ENCODE results near the gene ZDHHC14.
"Not testable (repeated sequence)": the region's sequence is repeated elsewhere in the genome, so short reads cannot be mapped to it uniquely, and the experiment has no call there.

Gene ZDHHC14

DNA sequence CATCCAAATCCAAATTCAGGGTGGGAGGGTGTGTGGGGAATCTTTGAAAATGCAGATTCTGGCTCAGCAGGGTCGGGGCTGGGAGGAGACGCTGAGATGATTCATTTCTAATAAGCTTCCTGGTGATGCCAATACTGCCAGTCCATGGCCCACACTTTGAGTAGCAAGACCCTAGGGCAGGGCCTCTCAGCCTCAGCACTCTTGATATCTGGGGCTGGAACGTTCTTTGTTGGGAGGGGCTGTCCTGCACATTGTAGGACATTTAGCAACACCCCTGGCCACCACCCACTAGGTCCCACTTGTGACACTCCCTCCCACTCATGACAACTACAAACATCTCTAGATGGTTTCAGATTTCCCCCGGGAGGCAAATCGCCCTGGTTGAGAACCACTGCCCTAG is 191.0 kb downstream of the ZDHHC14 start:
- DNase-seq (ENCODE audit: low spot score), result no peak

DNA sequence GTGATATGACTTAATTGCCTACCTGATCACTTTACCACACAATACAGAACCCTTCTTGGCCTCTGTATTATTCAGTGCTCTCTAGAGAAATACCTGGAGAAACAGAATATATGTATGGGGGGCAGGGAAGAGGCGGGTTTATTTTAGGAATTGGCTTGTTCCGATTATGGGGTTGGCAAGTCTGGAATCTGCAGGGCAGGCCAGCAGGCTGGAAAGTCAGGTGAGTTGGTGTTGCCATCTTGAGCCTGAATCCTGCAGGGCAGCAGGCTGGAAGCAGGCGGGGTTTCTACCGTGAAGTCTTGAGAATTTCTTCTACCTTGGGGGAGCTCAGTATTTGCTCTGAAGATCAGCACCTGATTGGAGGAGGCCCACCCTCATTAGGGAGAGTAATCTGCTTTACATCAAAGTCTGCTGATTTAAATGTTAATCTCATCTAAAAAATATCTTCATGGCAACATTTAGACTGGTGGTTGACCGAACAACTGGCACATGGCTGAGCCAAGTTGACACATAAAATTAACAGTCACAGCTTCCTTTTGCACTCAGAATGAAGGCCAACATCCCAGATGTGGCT is 193.9 kb downstream of the ZDHHC14 start:
- DNase-seq (ENCODE audit: low spot score), result no peak

DNA sequence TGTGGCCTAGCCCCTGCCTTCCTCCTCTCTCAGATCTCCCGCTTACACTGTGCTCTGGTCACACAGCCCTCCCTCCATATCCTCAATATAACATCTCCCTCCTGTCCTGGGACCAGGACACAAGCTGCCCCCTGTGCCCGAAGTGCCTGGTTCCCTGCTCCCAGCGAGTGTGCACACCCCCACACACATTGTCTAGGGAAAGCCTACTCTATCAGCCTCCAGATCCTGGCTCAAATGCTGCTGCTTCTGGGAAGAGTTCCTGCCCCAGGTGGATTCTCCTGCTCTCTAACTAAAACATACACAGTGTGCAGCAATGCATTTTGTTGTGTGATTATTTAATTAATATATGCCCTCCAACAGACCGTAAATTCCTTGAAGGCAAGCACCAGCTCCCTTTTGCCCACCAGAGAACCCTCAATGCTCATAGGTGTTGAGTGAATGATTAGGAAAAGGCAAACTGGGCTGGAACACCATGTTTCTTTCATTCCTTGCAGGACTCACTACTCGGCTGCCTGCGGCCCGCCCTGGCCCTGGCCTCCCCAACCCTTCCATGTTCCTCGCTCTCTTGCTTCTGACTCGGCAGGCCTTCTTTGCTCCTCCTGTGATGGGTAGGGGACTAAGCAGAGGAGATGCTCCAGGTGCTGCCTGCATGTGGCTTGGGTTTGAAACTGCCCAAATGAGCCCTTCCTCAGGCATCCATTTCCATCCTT is 194.6 kb downstream of the ZDHHC14 start:
- no peak for DNase-seq (ENCODE audit: low spot score)

DNA sequence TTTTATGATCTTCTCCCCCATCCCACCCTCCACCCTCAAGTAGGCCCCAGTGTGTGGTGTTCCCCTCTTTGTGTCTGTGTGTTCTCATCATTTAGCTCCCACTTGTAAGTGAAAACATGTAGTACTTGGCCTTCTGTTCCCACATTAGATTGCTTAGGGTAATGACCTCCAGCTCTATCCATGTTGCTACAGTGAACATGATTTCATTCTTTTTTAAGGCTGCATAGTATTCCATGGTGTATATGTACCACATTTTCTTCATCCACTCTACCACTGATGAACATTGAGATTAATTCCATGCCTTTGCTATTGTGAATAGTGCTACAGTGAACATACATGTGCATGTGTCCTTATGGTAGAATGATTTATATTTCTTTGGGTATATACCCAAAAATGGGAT is 196.0 kb downstream of the ZDHHC14 start:
- not testable (repeated sequence) for DNase-seq (ENCODE audit: low spot score)

DNA sequence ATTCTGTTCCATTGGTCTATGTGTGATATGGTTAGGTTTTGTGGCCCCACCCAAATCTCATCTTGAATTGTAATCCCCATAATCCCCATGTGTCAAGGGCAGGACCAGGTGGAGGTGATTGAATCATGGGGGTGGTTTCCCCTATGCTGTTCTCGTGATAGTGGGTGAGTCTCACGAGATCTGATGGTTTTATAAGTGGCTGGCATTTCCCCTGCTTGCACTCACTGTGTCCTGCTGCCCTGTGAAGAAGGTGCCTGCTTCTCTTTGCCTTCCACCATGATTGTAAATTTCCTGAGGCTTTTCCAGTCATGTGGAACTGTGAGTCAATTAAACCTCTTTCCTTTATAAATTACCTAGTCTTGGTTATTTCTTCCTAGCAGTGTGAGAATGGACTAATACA is 197.5 kb downstream of the ZDHHC14 start:
- not testable (repeated sequence) for DNase-seq (ENCODE audit: low spot score)

DNA sequence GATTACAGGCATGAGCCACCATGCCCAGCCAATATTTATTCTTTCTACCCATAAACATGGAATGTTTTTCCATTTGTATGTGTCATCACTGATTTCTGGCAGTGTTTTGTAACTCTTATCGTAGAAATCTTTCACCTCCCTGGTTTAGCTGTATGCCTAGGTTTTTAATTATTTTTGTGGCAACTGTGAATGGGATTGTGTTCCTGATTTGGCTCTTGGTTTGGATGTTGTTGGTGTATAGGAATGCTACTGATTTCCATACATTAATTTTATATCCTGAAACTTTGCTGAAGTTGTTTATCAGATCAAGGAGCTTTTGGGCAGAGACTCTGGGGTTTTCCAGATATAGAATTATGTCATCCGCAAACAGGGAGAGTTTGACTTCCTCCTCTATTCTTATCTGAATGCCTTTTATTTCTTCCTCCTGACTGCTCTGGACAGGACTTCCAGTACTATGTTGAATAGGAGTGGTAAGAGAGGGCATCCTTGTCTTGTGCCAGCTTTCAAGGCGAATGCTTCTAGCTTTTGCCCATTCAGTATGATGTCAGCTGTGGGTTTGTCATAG is 198.6 kb downstream of the ZDHHC14 start:
- no peak for DNase-seq (ENCODE audit: low spot score)

DNA sequence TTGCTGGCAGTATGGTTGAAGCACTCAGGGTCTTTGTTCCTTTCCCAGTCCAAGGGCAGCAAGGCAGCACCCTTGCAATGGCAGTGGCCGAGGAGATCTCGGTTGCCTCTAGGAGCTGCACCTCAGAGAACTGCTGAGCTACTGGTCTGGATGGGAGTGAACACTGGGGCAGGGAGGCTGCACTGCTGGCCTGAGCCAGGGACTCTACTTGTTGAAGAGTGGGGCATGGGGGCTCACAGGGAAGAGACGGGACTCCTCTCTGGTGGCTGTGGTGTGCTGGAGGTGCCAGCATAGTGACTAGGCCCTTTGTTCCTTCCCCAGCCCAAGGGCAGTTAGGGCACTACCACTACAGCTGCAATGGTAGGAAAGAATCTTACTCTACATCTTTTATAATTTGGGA is 203.0 kb downstream of the ZDHHC14 start:
- no peak for DNase-seq (ENCODE audit: low spot score)

DNA sequence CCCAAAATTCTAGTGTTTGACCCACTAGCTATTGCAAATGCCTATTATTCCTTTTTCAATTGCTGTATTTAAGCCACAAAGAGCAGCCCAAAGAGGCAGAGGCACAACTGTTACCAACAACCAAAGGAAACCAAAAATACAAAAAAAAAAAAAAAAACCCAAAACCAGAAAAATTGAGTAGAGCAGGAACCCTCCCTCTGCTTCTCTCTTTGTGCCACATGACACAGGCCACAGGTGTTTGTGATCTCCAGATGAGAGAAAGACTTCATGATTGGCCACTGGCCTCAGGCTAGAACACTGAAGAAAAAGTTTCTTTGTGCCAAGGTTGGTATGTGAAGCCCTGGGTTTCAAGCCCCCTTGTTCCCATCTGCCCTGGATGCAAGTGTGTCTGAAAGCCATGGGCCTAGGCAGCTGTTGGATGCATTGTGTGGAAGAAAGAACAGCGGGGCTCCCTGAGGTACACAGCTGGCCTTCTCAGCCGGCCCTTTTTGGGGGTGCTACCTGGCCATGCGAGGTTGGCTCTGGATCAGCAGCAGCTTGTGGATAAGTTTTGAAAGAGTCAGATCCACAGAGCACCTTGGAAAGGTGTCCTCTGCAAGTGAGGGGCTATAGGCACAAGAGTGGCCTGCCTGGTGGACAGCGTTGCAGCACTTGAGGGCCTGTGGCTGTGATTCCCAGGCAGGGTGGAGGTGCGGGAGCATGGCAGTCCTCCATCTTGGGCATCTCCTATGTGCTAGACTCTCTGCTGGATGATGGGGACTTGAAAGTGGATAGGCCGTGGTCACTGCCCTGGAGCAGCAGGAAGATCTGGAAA is 204.5 kb downstream of the ZDHHC14 start:
- DNase-seq (ENCODE audit: low spot score), result no peak

DNA sequence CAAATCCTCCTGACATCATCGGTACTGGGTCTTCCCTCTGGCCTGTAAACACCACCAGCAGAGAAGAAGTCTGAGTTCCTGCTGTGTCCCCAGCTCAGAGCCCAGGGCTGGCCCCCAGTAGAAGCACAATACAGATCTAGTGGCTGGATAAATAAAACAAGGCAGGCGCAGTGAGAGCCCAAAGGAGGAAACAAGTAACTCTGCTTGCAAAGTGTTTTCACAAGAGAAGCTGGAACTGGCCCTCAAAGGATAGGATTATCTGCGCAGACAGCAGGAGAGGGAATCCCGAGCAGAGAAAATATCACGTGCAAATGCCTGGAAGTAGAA is 205.1 kb downstream of the ZDHHC14 start:
- DNase-seq (ENCODE audit: low spot score), result no peak

DNA sequence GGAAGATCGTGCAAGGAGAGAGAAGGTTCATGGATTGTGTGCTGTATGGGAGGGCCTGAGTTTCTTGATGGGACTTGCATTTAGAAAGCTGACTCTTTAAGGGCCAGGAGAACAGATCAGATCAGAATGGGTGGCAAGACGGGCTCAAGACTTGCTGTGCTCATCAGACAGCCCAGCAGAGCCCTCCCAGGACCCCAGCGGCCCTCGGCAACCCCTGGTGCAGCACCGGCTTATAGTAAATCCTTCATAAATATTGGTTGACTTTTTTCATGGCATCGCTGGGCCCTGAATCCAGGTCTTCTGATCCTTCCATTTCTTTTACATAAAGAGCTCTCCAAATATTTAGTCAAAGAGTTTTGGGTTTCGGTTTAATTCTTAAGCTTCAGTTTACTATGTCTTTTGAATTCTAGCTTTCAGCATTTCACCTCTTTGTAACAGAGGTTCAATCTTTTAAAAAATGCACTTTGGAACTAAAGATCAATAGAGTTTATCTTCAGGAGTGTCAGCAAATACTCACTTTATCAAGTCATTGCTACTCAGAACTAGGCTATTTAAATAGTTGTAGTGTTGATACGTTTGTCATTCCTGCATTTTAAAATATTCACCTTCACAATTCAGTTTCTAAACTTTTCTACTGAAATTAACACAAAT is 205.6 kb downstream of the ZDHHC14 start:
- DNase-seq (ENCODE audit: low spot score), result no peak

DNA sequence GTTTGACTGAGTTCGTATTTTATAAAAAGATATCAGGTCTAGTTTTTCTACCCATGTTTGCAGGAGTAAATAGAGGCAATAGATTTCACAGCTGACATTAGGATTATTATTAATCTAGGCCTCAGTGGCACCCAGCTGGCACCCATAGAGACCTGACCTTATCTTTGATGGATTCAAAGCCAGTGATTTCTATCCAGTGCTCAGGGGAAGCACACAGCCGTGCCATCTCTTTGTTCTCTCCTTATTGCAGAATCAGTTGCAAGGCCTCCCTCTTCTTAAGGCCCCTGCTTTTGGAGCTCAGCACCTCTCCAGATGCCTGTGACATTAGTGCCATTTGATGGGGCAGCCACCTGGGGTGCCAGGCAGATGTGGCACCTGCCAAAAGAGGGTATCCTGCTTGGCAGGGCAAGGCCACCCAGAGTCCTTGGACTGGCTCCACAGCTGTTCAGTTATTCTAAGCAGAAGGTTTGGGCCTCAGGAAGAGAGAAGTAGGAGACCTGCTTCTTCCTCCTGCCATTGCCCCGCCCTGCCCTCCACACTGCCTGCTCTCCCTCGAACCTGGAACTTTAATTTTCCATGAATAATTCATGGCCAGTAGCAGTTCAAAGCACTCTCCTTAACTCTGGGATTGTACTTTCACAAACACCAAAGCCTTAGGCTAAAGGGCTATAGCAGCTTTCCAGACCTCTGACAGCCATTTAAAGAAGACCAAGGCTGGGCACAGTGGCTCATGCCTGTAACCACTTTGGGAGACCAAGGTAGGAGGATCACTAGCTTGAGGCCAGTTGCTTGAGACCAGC is 206.3 kb downstream of the ZDHHC14 start:
- no peak for DNase-seq (ENCODE audit: low spot score)

DNA sequence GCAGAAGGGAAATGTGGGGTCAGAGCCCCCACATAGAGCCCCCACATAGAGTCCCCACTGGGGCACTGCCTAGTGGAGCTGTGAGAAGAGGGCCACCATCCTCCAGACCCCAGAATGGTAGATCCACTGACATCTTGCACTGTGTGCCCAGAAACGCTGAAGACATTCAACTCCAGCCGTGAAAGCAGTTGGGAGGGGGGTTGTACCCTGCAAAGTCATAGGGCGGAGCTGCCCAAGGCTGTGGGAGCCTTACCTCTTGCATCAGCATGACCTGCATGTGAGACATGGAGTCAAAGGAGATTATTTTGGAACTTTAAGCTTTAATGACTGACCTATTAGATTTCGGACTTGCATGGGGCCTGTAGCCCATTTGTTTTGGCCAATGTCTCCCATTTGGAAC is 209.7 kb downstream of the ZDHHC14 start:
- DNase-seq (ENCODE audit: low spot score), result not testable (repeated sequence)

DNA sequence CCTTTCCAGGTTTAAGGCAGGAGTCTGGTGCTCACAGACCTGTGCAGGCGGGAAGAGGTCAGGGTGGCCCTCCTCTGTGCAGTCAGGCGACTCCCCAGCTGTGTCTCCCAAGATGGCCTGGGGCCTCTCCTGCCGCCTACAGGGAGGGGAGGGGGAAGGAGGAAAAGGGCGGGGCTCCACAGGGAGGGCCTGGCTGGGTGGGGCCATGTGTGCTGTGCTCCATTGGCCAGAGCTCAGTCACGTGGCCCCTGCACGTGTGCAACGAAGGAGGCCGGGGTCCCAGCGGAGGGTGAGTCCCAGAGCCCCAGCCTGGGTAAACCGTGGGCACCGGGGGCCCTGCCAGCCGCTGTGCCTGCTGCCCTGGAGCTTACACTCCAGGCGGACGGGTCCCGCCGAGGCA is 211.6 kb downstream of the ZDHHC14 start:
- no peak for DNase-seq (ENCODE audit: low spot score)

DNA sequence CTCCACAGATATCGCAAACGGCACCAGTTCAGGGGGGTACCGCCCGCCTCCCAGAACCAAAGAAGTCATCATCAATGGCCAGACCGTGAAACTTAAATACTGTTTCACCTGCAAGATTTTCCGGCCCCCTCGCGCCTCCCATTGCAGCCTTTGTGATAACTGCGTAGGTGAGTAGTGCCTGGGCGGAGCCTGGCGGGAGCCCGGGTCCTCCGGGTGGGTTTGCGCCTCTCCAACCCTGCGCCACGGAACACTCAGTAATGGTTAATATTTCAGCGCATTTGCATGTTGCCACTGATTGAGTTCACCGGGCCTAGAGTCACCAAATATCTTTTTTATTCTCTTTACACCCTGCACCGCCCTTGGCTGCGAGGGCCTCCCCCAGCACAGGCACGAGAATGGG is 212.0 kb downstream of the ZDHHC14 start:
- DNase-seq (ENCODE audit: low spot score), result no peak

DNA sequence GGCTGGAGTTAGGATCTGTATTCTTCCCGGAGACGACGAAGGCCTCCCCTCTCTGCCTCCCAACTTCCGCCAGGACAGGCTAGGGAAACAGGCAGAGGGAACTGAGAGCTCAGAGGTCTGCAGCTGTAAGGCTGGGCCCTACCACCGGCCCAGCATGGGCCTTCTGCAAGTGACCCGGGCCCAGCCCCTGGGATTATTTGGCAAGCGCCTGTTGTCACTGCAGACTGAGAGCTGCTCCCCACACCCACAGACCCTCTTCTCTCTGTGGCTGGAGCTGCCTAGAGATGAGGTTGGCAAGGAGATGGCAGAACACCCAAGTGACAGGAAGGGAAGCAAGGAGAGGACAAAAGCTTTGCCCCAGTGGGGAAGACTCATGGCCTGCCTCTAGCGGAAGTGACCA is 212.6 kb downstream of the ZDHHC14 start:
- DNase-seq (ENCODE audit: low spot score), result no peak

DNA sequence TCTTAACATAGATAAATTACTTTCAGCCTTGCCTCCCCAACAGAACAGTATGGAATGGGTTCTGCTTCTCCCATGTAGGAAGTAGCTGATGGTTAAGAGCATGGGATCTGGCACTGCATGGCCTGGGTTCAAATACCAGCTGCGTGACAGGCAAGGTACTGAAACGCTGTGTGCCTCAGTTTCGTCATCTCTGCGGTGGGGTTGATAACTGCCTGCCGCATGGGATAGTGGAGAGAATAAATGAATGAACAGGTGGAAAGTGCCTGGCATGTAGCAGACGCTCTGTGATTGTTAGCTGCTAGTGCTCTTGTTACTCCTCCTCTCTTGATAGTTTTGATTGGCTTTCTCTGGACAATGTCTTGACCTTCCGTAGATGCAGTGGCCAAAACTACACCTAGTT is 213.3 kb downstream of the ZDHHC14 start:
- no peak for DNase-seq (ENCODE audit: low spot score)

DNA sequence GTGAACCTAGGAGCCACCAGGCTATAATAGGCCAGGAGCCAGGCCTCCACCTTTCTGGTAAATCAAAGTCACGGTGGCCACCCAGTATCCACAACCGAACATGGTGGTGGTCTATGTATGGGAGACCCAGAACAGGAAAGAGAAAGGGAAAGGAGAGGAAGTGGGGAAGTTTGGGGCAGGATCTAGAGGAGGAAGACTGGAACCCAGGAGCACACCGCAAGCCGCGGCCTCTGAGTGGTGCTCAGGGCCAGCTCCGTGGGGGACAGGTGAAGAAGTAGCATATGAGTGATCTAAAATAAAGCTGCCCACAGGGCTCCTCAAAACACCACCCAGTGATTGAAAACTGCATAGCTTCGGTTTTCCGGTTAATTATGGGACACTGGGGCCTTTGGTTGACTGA is 214.8 kb downstream of the ZDHHC14 start:
- DNase-seq (ENCODE audit: low spot score), result no peak

DNA sequence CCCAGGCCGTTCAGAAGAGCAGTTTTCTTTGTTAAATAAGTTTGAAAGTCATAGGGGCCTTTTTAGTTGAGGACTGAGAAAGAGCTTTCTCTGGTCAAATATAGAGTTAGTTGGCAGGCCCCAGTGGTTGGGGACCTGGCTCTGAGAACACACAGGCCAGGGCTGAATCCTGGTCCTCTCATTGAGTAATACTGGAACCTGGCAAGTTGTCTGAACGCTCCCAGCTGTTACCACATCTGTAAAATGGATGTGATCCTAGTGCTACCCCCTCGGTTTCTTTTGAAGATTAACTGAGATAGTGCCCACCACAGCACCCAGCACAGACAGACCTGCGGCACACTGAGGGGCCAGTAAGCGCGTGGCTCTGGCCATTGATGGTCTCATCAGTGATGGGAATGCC is 215.5 kb downstream of the ZDHHC14 start:
- DNase-seq (ENCODE audit: low spot score), result no peak

DNA sequence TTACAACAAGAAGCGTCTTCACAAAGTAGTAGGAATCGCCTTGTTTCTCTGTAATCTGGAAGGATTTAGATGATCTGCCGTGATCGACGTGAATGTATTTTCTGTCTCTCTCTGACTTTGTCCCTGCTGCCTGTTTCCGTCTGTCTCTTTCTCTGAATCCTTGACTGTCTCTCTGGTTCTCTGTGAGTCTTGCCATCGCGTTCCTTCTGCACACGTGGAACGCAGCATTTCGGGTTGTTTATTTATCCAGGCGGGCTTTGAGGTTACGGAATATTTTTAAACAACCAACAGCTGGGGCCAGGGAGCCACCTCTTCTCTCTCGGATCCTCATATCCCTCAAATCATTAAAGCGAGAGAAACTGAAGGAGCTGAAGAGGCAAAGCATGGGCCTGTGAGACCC is 215.9 kb downstream of the ZDHHC14 start:
- no peak for DNase-seq (ENCODE audit: low spot score)

DNA sequence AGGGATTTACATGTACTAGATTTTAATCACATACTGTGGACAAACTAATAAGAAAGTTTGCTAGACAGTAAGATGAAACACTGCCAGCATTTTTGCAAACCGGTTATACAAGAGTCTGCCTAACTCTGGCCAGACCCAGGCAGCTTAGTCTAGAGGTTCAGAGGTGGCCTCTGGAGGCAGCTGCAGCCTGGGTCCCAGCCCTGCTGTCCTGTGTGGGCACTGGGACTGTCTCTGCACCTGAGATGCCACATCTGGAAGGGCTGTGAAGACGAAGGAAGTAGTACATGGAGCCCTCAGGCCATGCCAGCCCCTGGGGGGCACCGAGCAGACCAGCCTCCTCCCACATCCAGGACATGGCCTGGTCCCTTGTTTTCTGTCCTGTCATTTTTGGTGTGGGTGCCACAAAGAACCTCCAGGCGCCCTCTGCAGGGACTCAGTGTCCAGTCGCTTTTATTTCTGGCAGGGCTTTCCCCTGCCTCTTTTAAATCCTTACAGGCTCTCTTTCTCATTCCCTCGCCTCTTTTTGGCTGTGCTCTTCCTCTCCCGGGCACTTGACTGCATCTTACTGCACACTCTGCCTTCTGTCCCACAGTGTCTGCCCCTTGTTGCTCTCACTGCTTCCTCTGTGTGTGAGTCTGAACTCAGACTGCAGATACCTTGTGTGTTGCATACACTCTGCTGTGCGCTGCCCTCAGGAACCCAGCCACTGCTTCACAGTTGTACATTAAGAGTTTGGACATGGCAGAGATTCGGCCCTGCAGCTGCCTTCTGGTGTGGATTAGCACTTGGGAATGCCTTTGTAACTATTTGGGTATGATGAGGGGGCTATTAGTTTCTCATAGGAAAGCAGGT is 216.7 kb downstream of the ZDHHC14 start:
- peak; percentile 48 for DNase-seq (ENCODE audit: low spot score)

DNA sequence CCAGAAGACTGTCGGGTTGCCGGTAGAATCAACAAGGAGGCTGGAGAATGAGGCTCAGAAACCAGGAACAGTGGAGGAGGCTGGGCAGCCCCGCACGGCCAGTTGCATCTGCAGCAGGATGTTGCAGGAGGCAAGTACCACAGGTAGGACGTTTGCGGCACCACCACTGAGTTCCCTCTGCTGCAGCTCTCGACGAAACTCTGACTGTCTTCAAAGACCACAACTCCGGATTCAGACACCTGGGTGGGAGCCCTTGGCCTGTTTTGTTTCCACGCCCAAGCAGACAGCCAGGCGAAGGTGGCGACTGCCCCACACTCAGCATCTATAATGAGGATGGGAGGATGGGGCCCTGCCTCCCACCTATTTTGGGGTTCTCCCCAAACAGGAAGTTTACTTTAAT is 218.2 kb downstream of the ZDHHC14 start:
- no peak for DNase-seq (ENCODE audit: low spot score)

Measured in RKO (cell line).